GM18519 (cell line): Measurements from ENCODE around the gene DDX39B.
"Not testable (repeated sequence)": the region's sequence is repeated elsewhere in the genome, so short reads cannot be mapped to it uniquely, and the experiment has no call there.

Experiments
- ATAC-seq: cut with Tn5 transposase; IDR thresholded peaks from one replicate; pipeline ENCODE4 v1.9.1; 2021; ENCODE audit warnings: mild to moderate bottlenecking, moderate library complexity; ENCODE audit not compliant: unreplicated experiment, low FRiP score

The DDX39B gene

DNA sequence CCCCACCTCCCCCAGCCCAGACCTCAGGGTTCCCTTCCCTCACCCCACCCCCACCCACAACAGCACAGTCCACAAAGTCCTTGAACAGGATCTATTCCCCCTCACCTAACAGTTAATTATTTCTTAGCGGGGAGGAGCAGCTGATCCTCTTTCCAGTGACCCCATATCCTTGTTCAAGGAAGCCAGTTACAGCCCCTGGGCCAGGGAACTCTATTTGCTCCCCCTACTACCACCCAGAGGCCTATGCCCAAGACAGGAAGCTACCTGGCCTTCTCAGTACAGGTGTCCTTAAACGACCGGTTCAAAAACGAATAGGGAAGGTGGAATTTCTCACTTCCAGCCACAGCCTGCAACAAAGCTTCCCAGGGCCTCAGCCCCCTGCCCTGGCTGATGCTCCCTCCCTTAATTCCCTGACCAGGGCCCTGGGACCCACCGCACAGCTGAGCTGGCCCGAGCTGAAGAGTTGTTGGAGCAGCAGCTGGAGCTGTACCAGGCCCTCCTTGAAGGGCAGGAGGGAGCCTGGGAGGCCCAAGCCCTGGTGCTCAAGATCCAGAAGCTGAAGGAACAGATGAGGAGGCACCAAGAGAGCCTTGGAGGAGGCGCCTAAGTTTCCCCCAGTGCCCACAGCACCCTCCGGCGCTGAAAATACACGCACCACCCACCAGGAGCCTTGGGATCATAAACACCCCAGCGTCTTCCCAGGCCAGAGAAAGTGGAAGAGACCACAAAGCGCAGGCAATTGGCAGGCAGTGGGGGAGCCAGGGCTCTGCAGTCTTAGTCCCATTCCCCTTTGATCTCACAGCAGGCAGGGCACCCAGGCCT lies 12.3 kb downstream of the DDX39B start:
- no peak for ATAC-seq

DNA sequence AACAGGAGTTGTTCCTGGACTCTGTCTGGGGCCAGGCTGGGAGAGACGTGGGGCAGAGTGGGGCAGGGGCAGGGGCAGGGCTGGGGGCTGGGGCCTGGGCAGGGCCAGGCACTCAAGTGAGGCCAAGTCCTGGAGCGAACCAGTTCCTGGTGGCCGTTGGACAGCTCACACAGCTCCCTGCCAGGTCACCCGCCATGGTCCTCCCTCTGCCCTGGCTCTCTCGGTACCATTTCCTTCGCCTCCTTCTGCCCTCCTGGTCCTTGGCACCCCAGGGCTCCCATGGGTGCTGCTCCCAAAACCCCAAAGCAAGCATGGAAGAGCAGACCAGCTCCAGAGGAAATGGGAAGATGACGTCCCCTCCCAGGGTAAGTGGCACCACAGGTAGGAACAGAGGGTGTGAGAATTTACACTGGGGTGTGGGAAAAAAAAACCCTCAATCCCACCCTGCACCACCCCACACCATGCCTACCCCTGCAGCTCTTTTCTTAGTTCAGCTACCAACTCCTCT lies 12.9 kb downstream of the DDX39B start, which contains the start of gene MCCD1:
TSS of gene MCCD1 (plus strand) at position 142 of the 508 bp plus-strand sequence. CDS start at position 195, 53 bp downstream.
- no peak for ATAC-seq

DNA sequence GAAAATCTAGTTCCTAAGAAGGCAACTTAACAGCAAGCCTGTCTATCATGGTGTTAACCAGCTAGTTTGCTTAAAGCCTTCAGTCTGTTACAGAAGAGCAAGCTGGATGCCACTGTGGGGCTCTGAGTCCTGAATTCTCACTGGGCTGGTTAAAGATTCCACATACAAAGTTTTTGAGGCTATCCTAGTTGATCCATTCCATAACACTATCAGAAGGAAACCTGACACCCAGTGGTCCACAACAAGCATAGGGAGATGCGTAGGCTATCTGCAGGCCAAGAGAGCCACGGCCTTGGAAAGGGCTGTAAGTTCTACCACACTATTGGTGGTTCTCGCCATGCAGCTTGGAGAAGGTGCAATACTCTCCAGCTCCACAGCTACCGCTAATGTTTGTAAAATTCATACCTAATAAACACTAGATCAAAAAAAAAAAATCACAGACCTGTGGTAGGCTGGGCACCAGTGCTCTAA lies 13.5 kb downstream of the DDX39B start:
- ATAC-seq: no peak

DNA sequence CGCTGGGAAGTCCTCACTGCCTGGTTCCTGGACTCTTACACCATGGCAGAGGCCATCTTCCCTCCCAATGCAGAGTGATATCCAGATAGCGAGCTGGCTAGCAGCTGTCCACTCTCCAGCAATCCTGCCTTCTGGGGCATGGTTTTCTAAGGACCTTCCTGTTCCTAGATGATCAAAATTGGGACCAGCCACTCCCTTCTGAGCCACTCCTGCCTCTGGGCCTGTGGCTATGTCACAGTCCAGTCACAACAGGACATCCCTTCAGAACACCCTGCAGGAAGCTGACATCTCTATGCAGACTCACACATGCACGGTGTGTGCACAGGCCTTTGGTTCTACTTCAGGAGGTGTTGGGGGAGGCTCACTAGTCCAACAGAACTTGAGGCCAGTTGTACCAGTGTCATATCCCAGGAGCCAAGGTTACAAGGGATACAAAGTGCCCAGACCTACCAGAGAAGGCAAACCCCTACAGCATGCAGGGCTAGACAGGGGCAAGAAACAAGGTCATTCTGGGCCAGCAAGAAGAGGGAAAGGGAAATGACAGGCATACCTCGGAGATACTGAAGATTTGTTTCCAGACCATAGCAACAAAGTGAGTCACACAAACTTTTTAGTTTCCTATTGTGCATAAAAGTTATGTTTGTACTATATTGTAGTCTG lies 15.7 kb downstream of the DDX39B start:
- no peak for ATAC-seq

DNA sequence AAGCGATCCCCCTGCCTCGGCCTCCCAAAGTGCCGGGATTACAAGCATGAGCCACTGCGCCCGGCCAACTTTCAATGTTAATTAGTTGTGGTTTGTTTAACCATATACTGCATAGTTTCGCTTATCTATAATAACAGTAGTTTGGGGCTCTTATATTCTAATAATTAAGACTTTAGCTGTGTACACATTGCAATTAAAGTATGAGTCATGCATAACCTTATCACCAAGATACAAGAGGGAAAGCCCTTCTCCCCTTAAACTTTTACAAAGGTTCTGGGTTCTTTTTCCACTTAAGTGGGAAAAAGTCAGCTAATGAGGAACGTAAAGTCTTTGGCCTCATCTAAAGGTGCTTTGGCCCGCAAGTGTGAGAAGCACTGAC lies 16.3 kb downstream of the DDX39B start:
- ATAC-seq: no peak

DNA sequence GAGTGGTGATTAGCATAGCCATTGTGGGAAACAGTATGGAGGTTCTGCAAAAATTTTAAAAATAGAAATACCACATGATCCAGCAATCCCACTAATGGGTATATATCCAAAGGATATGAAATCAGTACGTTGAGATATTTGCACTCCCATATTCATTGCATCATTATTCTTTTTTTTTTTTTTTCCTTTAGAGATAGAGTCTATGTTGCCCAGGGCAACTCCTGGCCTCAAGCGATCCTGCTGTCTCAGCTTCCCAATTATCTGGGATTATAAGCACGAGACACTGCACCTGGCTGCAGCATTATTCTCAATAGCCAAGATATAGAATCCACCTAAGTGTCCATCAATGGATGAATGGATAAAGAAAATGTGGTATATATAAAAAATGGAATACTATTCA lies 20.0 kb downstream of the DDX39B start:
- no peak for ATAC-seq

DNA sequence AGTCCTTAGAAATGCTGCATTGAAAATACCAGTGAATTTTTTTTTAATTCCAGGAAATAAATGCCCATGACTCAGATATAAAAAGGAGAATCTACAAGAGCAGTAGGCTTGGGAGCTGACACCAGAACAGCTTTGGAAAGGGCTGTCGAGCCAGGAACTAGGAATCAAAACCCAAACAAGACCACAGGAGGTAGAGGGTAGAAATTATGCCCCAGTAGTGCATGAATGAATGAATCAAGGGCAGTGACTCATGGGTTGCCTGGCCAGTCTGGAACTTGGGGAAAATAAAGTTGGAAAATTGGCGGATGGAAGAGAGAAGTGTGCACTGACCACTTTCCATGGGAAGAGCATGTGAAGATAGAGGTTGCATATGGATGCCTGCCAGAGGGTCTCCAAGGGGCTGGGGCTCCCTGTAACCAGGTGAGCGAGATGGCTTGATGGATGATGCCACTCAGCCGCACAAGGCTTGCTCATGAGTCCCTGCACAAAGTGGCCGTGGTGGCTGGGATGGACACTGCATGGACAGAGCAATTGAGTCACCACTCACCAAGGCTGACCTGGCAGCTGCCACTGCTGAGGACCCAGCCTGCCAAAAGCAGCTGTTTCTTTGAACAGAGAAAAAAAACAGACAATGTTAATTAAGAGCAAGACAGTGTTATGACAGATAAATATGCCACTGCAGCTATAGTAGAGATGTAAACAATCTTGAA lies 28.2 kb downstream of the DDX39B start:
- ATAC-seq: no peak

DNA sequence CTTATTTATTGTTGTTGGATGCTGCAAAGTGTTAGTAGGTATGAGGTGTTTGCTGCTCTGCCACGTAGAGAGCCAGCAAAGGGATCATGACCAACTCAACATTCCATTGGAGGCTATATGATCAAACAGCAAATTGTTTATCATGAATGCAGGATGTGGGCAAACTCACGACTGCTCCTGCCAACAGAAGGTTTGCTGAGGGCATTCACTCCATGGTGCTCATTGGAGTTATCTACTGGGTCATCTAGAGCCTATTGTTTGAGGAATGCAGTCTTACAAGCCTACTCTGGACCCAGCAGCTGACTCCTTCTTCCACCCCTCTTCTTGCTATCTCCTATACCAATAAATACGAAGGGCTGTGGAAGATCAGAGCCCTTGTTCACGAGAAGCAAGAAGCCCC lies 31.8 kb downstream of the DDX39B start:
- no peak for ATAC-seq

DNA sequence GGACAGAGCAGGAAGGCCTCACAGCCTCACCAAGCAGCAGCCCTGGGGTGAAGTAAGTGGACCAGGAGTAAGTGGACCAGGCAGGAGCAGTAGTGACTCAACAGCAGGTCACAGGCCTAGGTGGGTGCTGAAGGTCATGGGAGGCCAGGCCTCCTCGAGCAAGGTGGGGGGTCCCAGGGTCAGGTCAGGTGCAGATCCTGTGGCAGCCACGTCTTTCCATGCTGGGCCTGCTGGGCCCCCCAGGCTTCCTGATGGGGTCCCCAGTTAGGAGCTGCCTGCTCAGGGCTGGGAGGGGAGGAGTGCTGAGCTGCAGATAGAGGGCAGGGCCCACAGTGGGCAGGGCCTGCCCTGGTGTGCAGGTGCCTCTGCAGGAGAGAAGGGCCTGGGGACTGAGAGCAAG lies 32.8 kb downstream of the DDX39B start:
- not testable (repeated sequence) for ATAC-seq

DNA sequence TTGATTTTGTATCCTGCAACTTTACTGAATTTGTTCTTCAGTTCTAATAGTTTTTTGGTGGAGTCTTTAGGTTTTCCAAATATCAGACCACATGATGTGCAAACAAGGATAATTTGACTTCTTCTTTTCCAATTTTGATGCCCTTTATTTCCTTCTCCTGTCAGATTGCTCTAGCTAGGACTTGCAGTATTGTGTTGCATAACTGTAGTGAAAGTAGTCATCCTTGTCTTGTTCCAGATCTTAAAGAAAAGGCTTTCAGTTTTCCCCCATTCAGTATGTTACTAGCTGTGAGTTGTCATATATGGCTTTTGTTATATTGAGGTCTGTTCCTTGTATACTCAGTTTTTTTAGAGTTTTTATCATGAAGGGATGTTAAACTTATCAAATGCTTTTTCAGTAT lies 39.2 kb downstream of the DDX39B start:
- no peak for ATAC-seq

DNA sequence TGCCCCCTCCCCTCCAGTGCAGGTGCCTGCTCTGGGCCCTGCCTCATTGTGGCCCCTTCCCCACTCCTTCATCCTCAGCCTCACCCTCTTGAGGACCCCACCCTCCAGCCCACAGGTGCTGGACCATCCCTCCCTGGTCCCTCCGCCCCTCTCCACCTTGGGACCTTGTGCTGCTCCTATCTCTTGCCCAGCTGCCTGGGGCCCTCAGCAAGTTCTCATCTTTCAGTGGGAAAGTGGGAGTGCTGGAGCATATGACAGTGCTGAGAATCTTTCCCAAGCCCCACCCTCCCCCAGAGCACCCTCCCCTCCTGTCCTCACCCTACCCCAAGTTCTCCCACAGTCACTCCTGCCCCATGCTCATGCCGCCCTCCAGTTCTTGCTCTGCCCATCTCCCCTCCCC lies 42.2 kb downstream of the DDX39B start:
- ATAC-seq: not testable (repeated sequence)

DNA sequence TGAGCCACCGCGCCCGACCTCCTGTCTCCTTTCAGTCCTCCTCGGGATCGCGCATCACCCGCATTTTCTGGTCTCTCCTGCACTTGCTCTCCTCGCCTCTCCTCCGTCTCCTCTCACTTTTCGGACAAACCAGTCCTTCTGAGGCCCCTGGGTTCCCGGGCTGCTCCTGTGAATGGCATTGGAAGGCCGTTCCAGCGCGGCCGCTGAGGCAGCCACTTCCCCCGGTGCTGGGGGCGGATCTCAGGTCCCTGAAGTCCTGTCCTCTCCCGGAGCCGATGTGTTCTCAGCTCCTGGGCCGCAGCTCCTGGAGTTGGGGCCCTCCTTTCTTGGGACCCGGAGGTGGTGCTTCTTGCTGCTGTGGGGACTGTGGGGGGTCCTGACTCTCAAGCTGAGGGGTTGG lies 43.1 kb downstream of the DDX39B start:
- ATAC-seq: no peak

DNA sequence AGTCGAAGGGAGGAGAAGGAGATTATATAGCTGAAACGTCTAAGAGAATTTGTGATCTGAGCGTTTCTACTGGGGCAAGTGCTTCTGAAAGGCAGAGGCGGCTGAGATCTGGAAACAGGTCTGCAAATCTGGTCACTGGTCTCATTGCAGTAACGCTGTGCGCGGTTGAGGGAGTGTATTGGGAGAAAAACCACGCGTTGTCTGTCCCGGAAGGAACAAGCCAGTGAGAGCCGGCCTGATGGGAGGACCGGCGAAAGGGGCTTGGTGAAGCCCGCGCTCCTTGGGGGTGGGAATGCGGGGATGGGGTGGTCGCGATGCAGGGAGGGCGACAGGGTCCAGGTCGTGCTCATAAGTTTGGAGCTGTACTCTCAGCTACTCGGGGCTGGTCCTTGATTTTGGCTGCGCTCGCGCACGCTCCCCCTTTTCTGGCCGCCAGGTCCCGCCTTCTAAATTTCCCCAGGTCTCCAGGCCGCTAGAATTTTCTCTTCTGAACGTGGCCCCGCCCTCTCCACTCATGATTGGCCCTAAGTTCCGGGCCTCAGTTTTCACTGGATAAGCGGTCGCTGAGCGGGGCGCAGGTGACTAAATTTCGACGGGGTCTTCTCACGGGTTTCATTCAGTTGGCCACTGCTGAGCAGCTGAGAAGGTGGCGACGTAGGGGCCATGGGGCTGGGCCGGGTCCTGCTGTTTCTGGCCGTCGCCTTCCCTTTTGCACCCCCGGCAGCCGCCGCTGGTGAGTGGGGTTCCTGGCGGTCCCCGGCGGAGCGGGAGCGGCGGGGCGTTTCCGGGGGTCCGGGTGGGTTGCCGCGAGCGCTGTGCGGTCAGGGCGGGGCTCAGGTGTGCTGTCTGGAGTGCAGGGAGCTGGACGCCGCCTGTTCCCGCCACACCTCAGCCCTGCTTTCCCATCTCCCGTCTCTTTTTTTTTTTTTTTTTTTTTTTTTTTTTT lies 44.0 kb downstream of the DDX39B start, which contains the start of gene MICB:
TSS of gene MICB (plus strand) at position 615 of the 946 bp plus-strand sequence. CDS start at position 664, 49 bp downstream.
- ATAC-seq: no peak

DNA sequence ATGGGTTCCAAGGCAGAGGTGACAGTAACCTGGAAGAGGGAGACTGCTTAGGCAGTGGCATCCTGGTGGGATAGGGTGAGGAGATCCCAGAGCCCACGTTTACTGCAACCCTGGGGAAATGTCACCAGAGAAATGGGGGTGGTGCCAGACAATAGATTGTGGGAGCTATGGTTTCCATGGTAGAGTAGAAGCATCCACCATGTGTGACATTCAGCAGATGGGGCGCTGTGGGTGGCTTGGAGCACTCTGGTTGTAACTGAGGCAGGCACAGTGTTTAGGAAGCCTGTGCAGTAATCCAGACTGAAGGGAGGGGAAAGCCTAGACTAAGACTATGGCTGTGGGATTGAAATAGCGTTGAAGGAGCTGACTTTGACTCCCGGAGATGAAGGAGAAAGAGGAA lies 45.0 kb downstream of the DDX39B start:
- not testable (repeated sequence) for ATAC-seq

DNA sequence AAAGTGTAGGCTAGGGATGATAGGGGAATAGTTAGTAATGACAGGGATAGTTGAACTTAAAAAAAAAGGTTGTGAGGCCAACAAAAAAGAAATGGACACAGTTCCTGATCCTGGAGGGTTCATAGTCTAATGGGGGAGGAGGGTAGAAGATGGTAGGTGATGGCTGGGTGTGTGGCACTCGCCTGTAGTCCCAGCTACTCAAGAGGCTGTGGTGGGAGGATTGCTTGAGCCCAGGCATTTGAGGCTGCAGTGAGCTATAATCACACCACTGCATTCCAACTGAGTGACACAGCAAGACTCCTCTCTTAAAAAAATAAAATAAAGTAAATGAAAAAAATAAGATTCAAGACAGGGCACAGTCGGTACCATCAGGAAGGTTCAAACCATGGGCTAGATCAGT lies 46.2 kb downstream of the DDX39B start:
- no peak for ATAC-seq

DNA sequence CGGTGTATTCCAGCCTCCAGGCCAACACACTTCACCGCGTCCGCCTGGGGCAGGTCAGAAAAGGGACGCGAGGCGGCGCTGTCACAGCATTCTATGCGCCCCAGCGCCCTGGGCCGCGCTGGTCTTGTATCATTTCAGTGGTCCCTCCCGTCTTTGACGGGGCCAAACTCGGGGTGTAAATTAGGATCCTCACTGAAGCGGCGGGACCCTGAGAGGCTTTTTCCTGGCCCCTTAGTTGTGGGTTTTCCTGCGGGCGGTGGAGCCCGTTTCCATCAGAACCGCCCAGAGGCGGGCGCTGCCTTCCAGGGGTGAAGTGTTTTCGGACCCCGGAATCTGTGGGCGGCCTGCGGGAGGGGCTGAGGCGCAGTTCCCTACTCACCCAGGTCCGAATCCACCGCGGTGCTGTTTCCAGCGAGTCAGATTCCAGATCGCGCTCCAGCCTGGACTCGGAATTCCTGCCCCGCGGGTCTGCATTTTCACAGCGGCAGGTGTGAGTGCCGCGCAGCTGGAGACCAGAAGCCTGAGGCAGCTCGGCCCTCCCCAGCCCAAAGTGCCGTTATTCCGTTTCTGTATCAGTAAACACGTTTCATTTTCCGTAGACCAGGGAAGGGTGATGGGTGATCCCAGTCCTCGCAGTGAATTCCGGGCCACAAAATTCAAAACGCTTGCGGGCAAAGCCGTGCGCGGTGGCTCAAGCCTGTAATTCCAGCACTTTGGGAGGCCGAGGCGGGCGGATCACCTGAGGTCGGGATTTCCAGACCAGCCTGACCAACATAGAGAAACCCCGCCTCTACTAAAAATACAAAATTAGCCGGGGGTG lies 47.7 kb downstream of the DDX39B start:
- no peak for ATAC-seq

DNA sequence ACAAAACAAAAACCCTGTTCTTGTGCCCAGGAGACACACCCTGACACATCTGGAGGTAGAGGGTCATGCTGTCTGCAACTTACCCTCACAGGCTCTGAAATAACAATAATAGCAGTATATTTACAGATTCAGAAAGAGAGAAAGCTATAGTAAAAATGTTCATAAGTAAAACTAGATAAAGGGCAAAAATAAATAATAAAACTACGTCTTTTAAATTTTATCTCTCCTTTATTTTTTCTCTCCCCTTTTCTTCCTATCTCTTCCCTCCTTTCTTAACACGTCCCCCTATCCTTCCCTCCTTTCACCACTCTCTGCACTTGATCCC lies 48.3 kb downstream of the DDX39B start:
- not testable (repeated sequence) for ATAC-seq

DNA sequence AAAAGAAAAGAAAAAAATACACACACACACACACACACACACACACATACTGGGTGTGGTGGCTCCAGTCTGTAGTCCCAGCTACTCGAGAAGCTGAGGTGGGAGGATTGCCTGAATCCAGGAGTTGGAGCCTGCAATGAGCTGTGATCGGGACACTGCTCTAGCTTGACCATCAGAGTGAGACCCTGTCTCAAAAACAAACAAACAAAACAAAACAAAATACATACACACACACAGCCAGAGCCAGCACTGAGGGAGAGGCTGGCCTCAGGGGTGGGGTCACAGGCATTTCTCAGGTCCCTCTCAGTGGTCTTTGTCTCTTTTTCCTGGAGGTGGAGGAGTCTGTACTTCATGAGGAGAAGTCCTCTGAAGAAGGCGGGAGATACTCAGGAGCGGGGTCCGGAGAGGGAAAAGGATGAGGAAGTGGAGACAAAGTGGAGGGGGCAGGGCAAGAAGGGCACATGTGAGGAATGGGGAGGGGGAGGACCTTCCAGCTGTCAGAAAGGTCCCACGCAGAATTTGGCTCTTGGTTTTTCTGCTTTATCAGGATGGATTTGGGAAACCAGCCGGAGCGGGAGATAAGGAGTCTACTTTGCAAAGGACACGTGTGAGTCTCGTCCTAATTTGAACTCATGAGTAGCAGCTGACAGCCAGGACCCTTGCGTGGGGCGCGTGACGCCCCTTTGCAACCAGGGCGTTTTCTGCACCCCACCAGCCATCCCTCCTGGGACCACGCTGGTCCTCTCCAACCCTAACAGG lies 51.5 kb downstream of the DDX39B start:
- no peak for ATAC-seq
